Measurements from ENCODE around the gene DOK1.

DNA sequence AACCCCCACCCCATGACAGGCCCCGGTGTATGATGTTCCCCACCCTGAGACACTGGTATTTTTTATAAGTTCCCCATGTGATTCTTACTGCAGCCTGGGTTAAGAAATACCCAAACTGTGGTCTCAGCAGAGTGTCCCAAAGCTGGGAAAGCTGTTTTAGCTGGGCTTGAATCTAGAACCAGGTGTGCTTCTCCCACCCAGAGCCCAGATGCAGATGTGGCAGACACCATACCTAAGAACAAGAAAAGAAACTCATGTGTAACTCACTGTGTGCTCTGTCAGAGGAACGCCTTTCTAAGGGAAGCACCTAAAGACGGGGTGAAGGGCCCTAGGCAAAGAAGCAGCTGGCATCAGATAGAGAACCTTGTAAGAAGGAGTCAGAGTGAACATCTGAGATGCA, 23.9 kb downstream of the DOK1 start:
- TF ChIP-seq, protein P1, sequence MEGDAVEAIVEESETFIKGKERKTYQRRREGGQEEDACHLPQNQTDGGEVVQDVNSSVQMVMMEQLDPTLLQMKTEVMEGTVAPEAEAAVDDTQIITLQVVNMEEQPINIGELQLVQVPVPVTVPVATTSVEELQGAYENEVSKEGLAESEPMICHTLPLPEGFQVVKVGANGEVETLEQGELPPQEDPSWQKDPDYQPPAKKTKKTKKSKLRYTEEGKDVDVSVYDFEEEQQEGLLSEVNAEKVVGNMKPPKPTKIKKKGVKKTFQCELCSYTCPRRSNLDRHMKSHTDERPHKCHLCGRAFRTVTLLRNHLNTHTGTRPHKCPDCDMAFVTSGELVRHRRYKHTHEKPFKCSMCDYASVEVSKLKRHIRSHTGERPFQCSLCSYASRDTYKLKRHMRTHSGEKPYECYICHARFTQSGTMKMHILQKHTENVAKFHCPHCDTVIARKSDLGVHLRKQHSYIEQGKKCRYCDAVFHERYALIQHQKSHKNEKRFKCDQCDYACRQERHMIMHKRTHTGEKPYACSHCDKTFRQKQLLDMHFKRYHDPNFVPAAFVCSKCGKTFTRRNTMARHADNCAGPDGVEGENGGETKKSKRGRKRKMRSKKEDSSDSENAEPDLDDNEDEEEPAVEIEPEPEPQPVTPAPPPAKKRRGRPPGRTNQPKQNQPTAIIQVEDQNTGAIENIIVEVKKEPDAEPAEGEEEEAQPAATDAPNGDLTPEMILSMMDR (IDR thresholded peaks at IDR 0.05; ENCODE audit: borderline replicate concordance, extremely low read depth, low read length, poor library complexity, severe bottlenecking): no peak
- no peak for TF ChIP-seq EZH2 (IDR thresholded peaks at IDR 0.05; ENCODE audit: borderline replicate concordance, low read depth, low read length, severe bottlenecking)

All from DND-41 (cell line).